RWPE1 (cell line): ENCODE data around the gene TMCO1.
A peak's percentile ranks its signal among the peaks of the same experiment; 100 is the strongest.
"Not testable (repeated sequence)": the region's sequence is repeated elsewhere in the genome, so short reads cannot be mapped to it uniquely, and the experiment has no call there.

Source experiments
- CTCF ChIA-PET: fragments of 350-600 bp; sonication (Branson Sonifier 250); formaldehyde crosslinking; extraction: SDS; loops from one replicate; lab custom pipeline; 2021; lab: Yijun Ruan, JAX
- POLR2A ChIA-PET: fragments of 400-600 bp; formaldehyde crosslinking; extraction: SDS; loops from one replicate; lab custom pipeline; 2020; ENCODE audit warnings: antibody characterized with exemption; ENCODE audit not compliant: low non-redundant PET; lab: Yijun Ruan, JAX
- DNase-seq: peaks from one replicate; pipeline ENCODE4 v3.0.0; 2012; ENCODE audit warnings: low spot score
- H3K27ac ChIP-seq: fragments of 450-650 bp; 2 replicates; pipeline ENCODE4 v1.5.1; 2017
- TF ChIP-seq, protein P1 (sequence below): fragments of 450-650 bp; conservative IDR thresholded peaks from 2 replicates; pipeline ENCODE4 v1.5.1; 2017; ENCODE audit warnings: low read depth, mild to moderate bottlenecking

TMCO1 gene

DNA sequence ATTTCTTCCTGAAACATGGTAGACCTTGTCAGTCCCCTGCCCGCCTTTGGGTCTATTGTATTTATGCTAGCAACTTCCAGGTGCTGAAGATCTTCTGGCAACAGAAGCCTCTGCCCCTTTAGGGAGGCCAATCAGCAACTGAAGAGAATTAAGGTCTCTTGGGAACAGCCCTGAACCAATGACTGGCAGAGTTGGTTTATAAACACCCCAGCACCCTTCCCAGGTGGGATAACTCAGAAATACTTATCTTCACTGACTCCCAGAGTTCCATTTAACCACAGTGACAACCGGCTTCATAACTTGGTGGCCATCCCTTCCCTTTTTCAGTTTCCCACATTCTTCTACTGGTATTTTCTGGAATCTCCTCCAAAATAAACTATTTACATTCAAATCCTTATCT, 27.2 kb upstream of the TMCO1 start:
- H3K27ac ChIP-seq = no peak overlapping the region
- TF ChIP-seq, protein P1, sequence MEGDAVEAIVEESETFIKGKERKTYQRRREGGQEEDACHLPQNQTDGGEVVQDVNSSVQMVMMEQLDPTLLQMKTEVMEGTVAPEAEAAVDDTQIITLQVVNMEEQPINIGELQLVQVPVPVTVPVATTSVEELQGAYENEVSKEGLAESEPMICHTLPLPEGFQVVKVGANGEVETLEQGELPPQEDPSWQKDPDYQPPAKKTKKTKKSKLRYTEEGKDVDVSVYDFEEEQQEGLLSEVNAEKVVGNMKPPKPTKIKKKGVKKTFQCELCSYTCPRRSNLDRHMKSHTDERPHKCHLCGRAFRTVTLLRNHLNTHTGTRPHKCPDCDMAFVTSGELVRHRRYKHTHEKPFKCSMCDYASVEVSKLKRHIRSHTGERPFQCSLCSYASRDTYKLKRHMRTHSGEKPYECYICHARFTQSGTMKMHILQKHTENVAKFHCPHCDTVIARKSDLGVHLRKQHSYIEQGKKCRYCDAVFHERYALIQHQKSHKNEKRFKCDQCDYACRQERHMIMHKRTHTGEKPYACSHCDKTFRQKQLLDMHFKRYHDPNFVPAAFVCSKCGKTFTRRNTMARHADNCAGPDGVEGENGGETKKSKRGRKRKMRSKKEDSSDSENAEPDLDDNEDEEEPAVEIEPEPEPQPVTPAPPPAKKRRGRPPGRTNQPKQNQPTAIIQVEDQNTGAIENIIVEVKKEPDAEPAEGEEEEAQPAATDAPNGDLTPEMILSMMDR = no peak
- ChIA-PET POLR2A (no interaction called here), CTCF (no interaction called here)
- DNase-seq = no peak

DNA sequence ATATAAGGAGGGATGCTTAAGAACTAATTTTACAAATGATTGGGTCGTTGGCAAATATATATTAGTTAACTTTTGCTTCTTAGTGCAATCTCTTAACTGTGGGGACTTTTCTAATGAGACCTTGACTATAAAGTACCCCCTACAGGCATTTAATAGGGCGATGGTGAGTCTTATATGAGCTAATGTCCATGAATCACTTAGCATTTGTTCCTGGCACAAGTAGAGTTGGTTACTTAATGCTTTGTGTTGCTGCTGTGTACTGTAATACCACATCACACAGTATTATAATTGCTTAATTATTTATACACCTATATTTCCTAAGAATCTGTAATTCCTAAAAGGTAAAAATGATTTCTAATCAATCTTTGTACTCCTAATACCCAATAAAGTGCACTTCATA, 25.3 kb upstream of the TMCO1 start:
- no peak for DNase-seq
- CTCF ChIA-PET = no interaction called here
- H3K27ac ChIP-seq = no peak overlapping the region
- POLR2A ChIA-PET = no interaction called here
- TF ChIP-seq, protein P1 = no peak

DNA sequence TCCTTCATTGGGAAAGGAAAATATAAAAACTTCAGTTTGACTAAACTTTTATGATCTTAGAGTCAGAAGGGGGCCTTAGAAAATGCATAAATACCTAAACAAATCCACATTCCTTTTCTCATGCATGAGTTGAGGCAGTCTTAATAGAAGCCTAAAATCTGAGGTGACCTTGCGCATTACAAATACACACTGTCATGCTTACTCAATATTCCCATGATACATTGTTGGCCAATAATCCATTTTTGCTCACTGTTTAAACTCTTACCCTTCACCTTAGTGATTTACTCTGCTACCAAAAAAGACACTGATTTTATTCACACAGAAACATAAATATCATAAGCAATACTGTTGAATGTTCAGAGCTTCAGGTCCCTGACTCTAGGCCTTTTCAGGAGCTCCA, 19.1 kb upstream of the TMCO1 start:
- ChIA-PET CTCF (no interaction called here), POLR2A (no interaction called here)
- TF ChIP-seq, protein P1 = no peak
- no peak for DNase-seq
- no peak overlapping the region for H3K27ac ChIP-seq

DNA sequence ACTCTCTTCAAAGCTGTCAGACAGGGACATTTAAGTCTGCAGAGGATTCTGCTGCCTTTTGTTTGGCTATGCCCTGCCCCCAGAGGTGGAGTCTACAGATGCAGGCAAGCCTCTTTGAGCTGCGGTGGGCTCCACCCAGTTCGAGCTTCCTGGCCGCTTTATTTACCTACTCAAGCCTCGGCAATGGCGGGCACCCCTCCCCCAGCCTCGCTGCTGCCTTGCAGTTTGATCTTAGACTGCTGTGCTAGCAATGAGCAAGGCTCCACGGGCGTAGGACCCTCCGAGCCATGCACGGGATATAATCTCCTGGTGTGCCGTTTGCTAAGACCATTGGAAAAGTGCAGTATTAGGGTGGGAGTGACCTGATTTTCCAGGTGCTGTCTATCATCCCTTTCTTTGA, 14.9 kb upstream of the TMCO1 start:
- CTCF ChIA-PET, POLR2A ChIA-PET, H3K27ac ChIP-seq, DNase-seq: not testable (repeated sequence)

DNA sequence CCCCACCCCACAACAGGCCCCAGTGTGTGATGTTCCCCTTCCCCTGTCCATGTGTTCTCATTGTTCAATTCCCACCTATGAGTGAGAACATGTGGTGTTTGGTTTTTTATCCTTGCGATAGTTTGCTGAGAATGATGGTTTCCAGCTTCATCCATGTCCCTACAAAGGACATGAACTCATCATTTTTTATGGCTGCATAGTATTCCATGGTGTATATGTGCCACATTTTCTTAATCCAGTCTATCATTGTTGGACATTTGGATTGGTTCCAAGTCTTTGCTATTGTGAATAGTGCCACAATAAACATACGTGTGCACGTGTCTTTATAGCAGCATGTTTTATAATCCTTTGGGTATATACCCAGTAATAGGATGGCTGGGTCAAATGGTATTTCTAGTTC, 9.5 kb upstream of the TMCO1 start:
- DNase-seq, POLR2A ChIA-PET, CTCF ChIA-PET, H3K27ac ChIP-seq: not testable (repeated sequence)

DNA sequence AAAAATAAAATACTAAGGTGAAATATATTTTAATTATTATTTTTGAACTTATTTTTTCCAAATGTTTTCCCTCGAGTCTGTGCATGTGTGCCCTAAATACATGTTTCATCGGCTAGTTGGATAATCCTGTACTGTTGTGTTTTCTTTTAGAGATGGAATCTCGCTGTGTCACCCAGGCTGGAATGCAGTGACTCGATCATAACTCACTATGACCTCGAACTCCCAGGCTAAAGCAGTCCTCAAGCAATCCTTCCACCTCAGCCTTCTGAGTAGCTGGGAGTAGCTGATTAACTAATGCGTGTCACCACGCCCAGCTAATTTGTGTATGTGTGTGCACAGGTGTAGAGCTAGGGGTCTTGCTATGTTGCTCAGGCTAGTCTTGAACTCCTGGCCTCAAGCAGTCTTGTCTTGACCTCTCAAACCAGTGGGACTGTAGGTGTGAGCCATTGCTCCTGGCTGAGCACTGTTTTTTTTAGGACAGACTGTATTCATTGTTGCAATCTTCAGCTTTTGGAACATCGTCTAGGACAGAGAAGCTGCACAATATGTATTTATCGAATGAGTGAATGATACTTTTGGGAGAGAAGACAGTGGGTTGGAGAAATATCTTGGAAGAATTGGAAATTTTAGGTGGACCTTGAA, 4.8 kb upstream of the TMCO1 start:
- peak; percentile 60 for DNase-seq
- POLR2A ChIA-PET = interaction anchor here (0.6 kb wide), 1 partner anchor 1000 kb away, joined by 4 read pairs; no protein-coding TSS in a partner anchor
- CTCF ChIA-PET = no interaction called here
- no peak overlapping the region for H3K27ac ChIP-seq
- TF ChIP-seq, protein P1 = no peak

DNA sequence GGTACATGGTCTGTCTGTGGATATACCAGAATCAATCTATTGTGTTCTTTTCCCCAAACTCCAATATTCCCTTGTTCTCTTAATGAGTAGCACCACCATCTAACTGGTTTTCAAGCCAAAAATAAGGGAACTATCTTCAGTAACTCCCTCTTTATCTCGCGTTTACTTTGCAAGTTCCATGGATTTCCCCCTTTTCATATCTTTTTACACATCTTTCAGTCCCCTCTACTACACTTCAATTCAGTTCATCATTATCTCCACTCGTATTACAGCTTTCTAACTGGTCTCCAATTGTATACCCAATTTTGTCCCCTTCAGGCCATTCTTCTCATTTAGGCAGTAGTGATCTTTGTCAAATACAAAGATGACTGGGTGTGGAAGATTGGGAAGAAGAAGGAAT, 4.1 kb upstream of the TMCO1 start:
- TF ChIP-seq, protein P1 = no peak
- H3K27ac ChIP-seq = no peak overlapping the region
- CTCF ChIA-PET = no interaction called here
- POLR2A ChIA-PET = no interaction called here
- DNase-seq = no peak
